K562 treated with DMSO at 1 percent for 24 hours (cell line): Measurements from ENCODE around the gene DMRT3. TPM values are rescaled to one million over a fixed set of nuclear protein-coding genes. Genes with fewer than 3 reads are reported as not detected.

Experiments used
- total RNA-seq: library from RNA; unstranded; fragments of 300-600 nt; gene quantifications from 2 replicates; pipeline ENCODE4 v1.2.3, GENCODE V29; 2022; ENCODE audit warnings: low read depth; ENCODE audit not compliant: insufficient read depth

DMRT3 gene, protein sequence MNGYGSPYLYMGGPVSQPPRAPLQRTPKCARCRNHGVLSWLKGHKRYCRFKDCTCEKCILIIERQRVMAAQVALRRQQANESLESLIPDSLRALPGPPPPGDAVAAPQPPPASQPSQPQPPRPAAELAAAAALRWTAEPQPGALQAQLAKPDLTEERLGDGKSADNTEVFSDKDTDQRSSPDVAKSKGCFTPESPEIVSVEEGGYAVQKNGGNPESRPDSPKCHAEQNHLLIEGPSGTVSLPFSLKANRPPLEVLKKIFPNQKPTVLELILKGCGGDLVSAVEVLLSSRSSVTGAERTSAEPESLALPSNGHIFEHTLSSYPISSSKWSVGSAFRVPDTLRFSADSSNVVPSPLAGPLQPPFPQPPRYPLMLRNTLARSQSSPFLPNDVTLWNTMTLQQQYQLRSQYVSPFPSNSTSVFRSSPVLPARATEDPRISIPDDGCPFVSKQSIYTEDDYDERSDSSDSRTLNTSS
- total RNA-seq = not detected in 2 replicates

DNA sequence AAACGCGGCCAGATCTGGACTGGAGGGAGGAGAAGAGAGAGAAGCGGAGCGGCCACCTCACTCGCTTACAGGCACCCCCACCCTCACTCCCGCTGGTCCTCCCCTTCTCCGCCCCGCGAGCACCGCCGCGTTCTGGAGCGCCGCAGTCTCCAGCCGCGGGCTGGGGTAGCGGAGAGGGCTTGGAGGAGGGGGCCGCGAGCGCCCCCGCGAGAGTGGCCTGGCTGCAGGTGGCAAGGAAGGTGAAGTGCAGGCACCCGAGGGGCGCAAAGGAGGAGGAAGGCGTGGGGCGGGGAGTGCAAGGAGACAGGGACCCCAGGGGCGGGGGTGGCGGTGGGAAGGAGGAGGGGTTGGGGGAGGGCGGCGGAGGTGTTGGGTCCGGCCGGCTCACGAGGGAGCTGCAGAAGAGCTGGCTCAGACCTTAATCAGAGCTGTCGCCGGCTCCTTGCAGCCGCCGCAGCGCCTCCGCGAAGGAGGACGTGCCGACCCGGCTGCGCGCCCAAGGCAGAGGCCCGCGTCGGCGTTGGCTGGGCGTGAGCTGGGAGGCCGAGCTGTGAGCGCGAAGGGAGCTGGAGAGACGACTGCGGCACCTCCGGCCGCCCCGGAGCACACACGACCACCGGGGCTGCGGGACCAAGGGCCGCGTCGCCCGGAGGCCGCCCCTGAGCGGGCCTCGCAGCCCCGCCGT is at the start of gene DMRT3:
Gene DMRT3, plus strand, starts transcription at position 398 of the 685 bp plus-strand sequence. CDS start 347 bp downstream, outside the sequence.

Other genes with a start within 250 kb of the DMRT3 start
- not detected in 2 replicates for gene DMRT1, start 135.0 kb upstream of the DMRT3 start, total RNA-seq
- not detected in 2 replicates for gene DMRT2, start 73.7 kb downstream of the DMRT3 start, total RNA-seq